RWPE2 (cell line): ENCODE data around the gene CAPS.
"Not testable (repeated sequence)": the region's sequence is repeated elsewhere in the genome, so short reads cannot be mapped to it uniquely, and the experiment has no call there.

ENCODE experiments used
- ATAC-seq: fragments of 200-7000 bp; cut with Tn5 transposase; 3 replicates; pipeline ENCODE4 v1.9.1; 2021; ENCODE audit warnings: low read depth
- DNase-seq: peaks from one replicate; pipeline ENCODE4 v3.0.0-alpha.2; 2020; ENCODE audit warnings: low spot score
- H3K27ac ChIP-seq: fragments of 450-650 bp; 2 replicates; pipeline ENCODE4 v1.5.1; 2017; ENCODE audit warnings: mild to moderate bottlenecking; ENCODE audit not compliant: poor library complexity, severe bottlenecking
- H3K27me3 ChIP-seq: fragments of 250-450 bp; sonication (Bioruptor Pico); 2 replicates; pipeline ENCODE4 v1.5.1; 2021; ENCODE audit warnings: mild to moderate bottlenecking, moderate library complexity; ENCODE audit not compliant: insufficient read depth, poor library complexity, severe bottlenecking
- H3K36me3 ChIP-seq: fragments of 250-450 bp; sonication (Bioruptor Pico); 2 replicates; pipeline ENCODE4 v1.5.1; 2020; ENCODE audit warnings: low read depth, mild to moderate bottlenecking, moderate library complexity
- H3K4me1 ChIP-seq: fragments of 250-450 bp; sonication (Bioruptor Pico); 2 replicates; pipeline ENCODE4 v1.5.1; 2021; ENCODE audit warnings: mild to moderate bottlenecking, moderate library complexity; ENCODE audit not compliant: insufficient read depth, poor library complexity, severe bottlenecking
- H3K4me3 ChIP-seq: fragments of 250-450 bp; sonication (Bioruptor Pico); 2 replicates; pipeline ENCODE4 v1.5.1; 2021; ENCODE audit warnings: mild to moderate bottlenecking, moderate library complexity; ENCODE audit not compliant: severe bottlenecking
- H3K9me3 ChIP-seq: fragments of 250-450 bp; sonication (Bioruptor Pico); 2 replicates; pipeline ENCODE4 v1.5.1; 2021; ENCODE audit warnings: mild to moderate bottlenecking, moderate library complexity; ENCODE audit not compliant: severe bottlenecking
- CTCF ChIP-seq: fragments of 450-650 bp; IDR thresholded peaks from one replicate; pipeline ENCODE4 v1.5.1; 2017; ENCODE audit warnings: mild to moderate bottlenecking, moderate library complexity; ENCODE audit not compliant: poor library complexity, severe bottlenecking

CAPS gene

GRCh38 chr19:5958074-5958850, 44.2 kb downstream of the CAPS start:
- no peak overlapping the region for H3K27ac ChIP-seq

GRCh38 chr19:5958851-5959122, 44.7 kb downstream of the CAPS start:
- H3K4me3 ChIP-seq, result no peak overlapping the region
- no peaks in the 10 kb centered on the region for H3K27me3 ChIP-seq
- H3K27ac ChIP-seq, result no peak overlapping the region
- ATAC-seq, result no peak
- no peaks in the 10 kb centered on the region for H3K36me3 ChIP-seq
- H3K4me1 ChIP-seq, result peaks cover 11% of the 10 kb centered on the region
- no peak for TF ChIP-seq CTCF
- no peak for DNase-seq
- no peaks in the 10 kb centered on the region for H3K9me3 ChIP-seq

More at GRCh38 chr19:5958074-5958850, 44.2 kb downstream of the CAPS start:
- Histone ChIP-seq H3K36me3 (no peaks in the 10 kb centered on the region), H3K9me3 (no peaks in the 10 kb centered on the region), H3K4me1 (peaks cover 16% of the 10 kb centered on the region), H3K4me3 (no peak overlapping the region), H3K27me3 (no peaks in the 10 kb centered on the region)
- TF ChIP-seq CTCF, result no peak
- ATAC-seq (no peak), DNase-seq (no peak)

GRCh38 chr19:5959260-5960004, 45.4 kb downstream of the CAPS start:
- no peak for TF ChIP-seq CTCF

GRCh38 chr19:5960005-5961001, 46.2 kb downstream of the CAPS start:
- TF ChIP-seq CTCF, result no peak
- Histone ChIP-seq H3K4me1 (peaks cover 7% of the 10 kb centered on the region), H3K4me3 (no peak overlapping the region), H3K36me3 (peaks cover 4% of the 10 kb centered on the region; the same call in 1 of the 2 replicates), H3K27me3 (no peaks in the 10 kb centered on the region), H3K9me3 (no peaks in the 10 kb centered on the region), H3K27ac (no peak overlapping the region)
- ATAC-seq (no peak), DNase-seq (no peak)

More at GRCh38 chr19:5959260-5960004, 45.4 kb downstream of the CAPS start:
- ATAC-seq (no peak), DNase-seq (no peak)
- H3K9me3 ChIP-seq, result no peaks in the 10 kb centered on the region
- no peaks in the 10 kb centered on the region for H3K27me3 ChIP-seq
- H3K4me1 ChIP-seq, result peaks cover 7% of the 10 kb centered on the region
- H3K36me3 ChIP-seq, result no peaks in the 10 kb centered on the region
- no peak overlapping the region for H3K4me3 ChIP-seq
- H3K27ac ChIP-seq, result no peak overlapping the region

GRCh38 chr19:5961641-5961968, 47.6 kb downstream of the CAPS start:
- H3K4me3 ChIP-seq, H3K9me3 ChIP-seq, H3K27me3 ChIP-seq, DNase-seq, ATAC-seq, H3K4me1 ChIP-seq, H3K27ac ChIP-seq: not testable (repeated sequence)
- peaks cover 11% of the 10 kb centered on the region; the same call in 1 of the 2 replicates for H3K36me3 ChIP-seq
